ENCODE results near the gene DMAC2L.
A peak's percentile ranks its signal among the peaks of the same experiment; 100 is the strongest.

The DMAC2L gene

GRCh38 chr14:50321009-50321660, 9.0 kb downstream of the DMAC2L start:
- Histone ChIP-seq H3K4me1 (ENCODE audit: control insufficient read depth, insufficient read depth, low read length) (no peaks in the 10 kb centered on the region), H3K27ac (ENCODE audit: low read length) (peak overlapping the region; percentile 42), H3K36me3 (ENCODE audit: control insufficient read depth in 2 of 2, insufficient read depth in 2 of 2, low read length in 2 of 2) (peaks cover 3 to 4% of the 10 kb centered on the region in 2 donors), H3K27me3 (ENCODE audit: control insufficient read depth in 1 of 2, insufficient read depth in 2 of 2, low read length in 2 of 2) (no peaks in the 10 kb centered on the region), H3K4me3 (ENCODE audit: low read length in 2 of 2) (peak overlapping the region; percentile 54), H3K9ac (ENCODE audit: low read length in 2 of 2) (peak overlapping the region; percentile 37 to 45), H3K9me3 (ENCODE audit: control insufficient read depth in 2 of 2, low read length in 2 of 2) (no peaks in the 10 kb centered on the region)

DNA sequence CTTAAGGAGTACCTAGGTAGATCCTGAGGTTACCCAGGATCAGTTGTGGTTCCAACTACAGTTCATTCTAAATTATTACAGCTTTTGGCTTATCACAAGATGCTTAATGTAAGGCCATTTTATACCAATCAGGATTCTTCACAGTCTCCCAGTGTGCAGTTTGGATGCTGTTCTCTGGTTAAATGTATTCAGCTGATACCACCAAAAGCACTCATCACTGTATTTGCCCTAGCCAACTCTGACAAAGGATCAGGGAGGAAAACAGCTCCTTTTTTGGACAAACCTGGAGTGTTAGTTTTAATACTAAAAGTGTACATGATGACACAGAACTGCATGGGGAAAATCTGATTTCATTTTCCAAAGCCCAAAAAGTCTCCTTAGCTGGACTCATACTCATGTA, 19.5 kb downstream of the DMAC2L start:
- no peak overlapping the region for H3K4me3 ChIP-seq (ENCODE audit: low read length in 2 of 2)
- no peak overlapping the region for H3K9ac ChIP-seq (ENCODE audit: low read length in 2 of 2)
- H3K27ac ChIP-seq (ENCODE audit: low read length) = no peak overlapping the region
- H3K9me3 ChIP-seq (ENCODE audit: control insufficient read depth in 2 of 2, low read length in 2 of 2) = no peaks in the 10 kb centered on the region
- H3K36me3 ChIP-seq (ENCODE audit: control insufficient read depth in 2 of 2, insufficient read depth in 2 of 2, low read length in 2 of 2) = peaks cover 3 to 5% of the 10 kb centered on the region in 2 donors
- peaks cover 11% of the 10 kb centered on the region for H3K4me1 ChIP-seq (ENCODE audit: control insufficient read depth, insufficient read depth, low read length)
- no peaks in the 10 kb centered on the region for H3K27me3 ChIP-seq (ENCODE audit: control insufficient read depth in 1 of 2, insufficient read depth in 2 of 2, low read length in 2 of 2)

DNA sequence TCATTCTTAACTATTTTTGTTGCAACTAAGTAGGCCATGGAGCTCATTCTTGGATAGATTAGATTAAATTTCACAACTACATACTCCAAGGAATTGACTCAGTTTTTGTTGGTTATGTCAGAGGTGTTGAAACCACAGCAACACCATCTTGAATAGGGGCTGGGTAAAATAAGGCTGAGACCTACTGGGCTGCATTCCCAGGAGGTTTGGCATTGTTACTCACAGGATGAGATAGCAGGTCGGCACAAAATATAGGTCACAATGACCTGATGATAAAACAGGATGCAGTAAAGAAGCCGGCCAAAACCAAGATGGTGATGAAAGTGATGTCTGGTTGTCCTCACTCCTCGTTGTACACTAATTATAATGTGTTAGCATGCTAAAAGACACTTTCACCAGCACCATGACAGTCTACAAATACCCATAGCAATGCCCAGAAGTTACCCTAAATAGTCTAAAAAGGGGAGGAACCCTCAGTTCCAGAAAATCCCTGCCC, 20.9 kb downstream of the DMAC2L start:
- Histone ChIP-seq H3K27ac (ENCODE audit: low read length) (no peak overlapping the region), H3K4me1 (ENCODE audit: control insufficient read depth, insufficient read depth, low read length) (peaks cover 11% of the 10 kb centered on the region), H3K9ac (ENCODE audit: low read length in 2 of 2) (no peak overlapping the region), H3K4me3 (ENCODE audit: low read length in 2 of 2) (no peak overlapping the region), H3K27me3 (ENCODE audit: control insufficient read depth in 1 of 2, insufficient read depth in 2 of 2, low read length in 2 of 2) (no peaks in the 10 kb centered on the region), H3K9me3 (ENCODE audit: control insufficient read depth in 2 of 2, low read length in 2 of 2) (no peaks in the 10 kb centered on the region), H3K36me3 (ENCODE audit: control insufficient read depth in 2 of 2, insufficient read depth in 2 of 2, low read length in 2 of 2) (peaks cover 3 to 4% of the 10 kb centered on the region in 2 donors)

GRCh38 chr14:50334211-50334610, 22.1 kb downstream of the DMAC2L start:
- Histone ChIP-seq H3K36me3 (ENCODE audit: control insufficient read depth in 2 of 2, insufficient read depth in 2 of 2, low read length in 2 of 2) (peaks cover 3 to 4% of the 10 kb centered on the region in 2 donors), H3K27me3 (ENCODE audit: control insufficient read depth in 1 of 2, insufficient read depth in 2 of 2, low read length in 2 of 2) (no peaks in the 10 kb centered on the region), H3K9me3 (ENCODE audit: control insufficient read depth in 2 of 2, low read length in 2 of 2) (no peaks in the 10 kb centered on the region), H3K9ac (ENCODE audit: low read length in 2 of 2) (no peak overlapping the region), H3K27ac (ENCODE audit: low read length) (no peak overlapping the region), H3K4me3 (ENCODE audit: low read length in 2 of 2) (no peak overlapping the region), H3K4me1 (ENCODE audit: control insufficient read depth, insufficient read depth, low read length) (peaks cover 11% of the 10 kb centered on the region)

- Histone ChIP-seq H3K27me3 (ENCODE audit: control insufficient read depth in 1 of 2, insufficient read depth in 2 of 2, low read length in 2 of 2) (no peaks in the 10 kb centered on the region), H3K4me1 (ENCODE audit: control insufficient read depth, insufficient read depth, low read length) (peaks cover 11% of the 10 kb centered on the region), H3K27ac (ENCODE audit: low read length) (peak overlapping the region; percentile 60), H3K4me3 (ENCODE audit: low read length in 2 of 2) (peak overlapping the region in 1 of 2 donors; percentile 30), H3K36me3 (ENCODE audit: control insufficient read depth in 2 of 2, insufficient read depth in 2 of 2, low read length in 2 of 2) (peaks cover 3 to 4% of the 10 kb centered on the region in 2 donors), H3K9ac (ENCODE audit: low read length in 2 of 2) (no peak overlapping the region), H3K9me3 (ENCODE audit: control insufficient read depth in 2 of 2, low read length in 2 of 2) (no peaks in the 10 kb centered on the region)
These were observed 23.3 kb downstream of the DMAC2L start for GRCh38 chr14:50335389-50335788.

DNA sequence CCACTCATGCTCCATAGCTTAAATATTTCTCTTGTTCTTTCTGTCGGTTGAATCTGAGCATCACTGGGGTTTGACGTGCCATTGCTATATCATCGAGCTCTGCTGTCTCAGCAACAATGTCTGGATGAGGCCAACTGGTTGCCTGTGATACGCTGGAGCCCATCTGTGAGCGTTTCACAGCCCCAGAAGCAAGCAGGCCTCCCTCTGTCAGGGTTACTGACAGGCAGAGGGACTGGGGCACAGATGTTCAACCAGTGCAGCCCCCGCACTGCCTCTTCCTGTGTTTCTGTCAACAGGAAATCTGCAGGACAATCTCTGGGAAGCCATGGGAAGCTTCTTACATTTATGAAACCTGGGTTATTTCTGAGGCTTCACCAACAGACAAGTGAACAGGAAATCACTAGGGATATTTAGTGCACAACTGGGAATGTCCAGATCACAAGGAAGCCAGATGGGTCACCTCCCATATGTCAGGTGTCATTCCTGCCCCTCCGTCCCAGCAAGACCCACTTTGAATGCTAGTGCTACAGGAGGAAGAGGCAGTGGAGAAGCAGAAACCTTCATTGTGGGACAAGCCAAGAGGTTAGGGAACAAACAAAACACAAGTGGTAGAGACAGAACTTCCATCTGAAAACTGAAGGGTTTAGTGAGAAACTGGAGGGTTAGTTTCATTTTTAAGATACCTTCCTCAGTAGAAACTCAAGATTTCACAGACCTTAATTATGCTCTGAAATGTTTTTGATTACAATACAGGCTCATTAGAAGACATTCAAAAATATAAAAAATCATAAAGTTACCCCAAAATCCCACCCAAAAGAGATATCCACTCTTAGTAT, 24.1 kb downstream of the DMAC2L start:
- H3K9me3 ChIP-seq (ENCODE audit: control insufficient read depth in 2 of 2, low read length in 2 of 2) = no peaks in the 10 kb centered on the region
- peaks cover 3 to 4% of the 10 kb centered on the region in 2 donors for H3K36me3 ChIP-seq (ENCODE audit: control insufficient read depth in 2 of 2, insufficient read depth in 2 of 2, low read length in 2 of 2)
- H3K9ac ChIP-seq (ENCODE audit: low read length in 2 of 2) = no peak overlapping the region
- peaks cover 11% of the 10 kb centered on the region for H3K4me1 ChIP-seq (ENCODE audit: control insufficient read depth, insufficient read depth, low read length)
- peak overlapping the region in 1 of 2 donors; percentile 30 for H3K4me3 ChIP-seq (ENCODE audit: low read length in 2 of 2)
- peak overlapping the region; percentile 60 for H3K27ac ChIP-seq (ENCODE audit: low read length)
- H3K27me3 ChIP-seq (ENCODE audit: control insufficient read depth in 1 of 2, insufficient read depth in 2 of 2, low read length in 2 of 2) = no peaks in the 10 kb centered on the region

DNA sequence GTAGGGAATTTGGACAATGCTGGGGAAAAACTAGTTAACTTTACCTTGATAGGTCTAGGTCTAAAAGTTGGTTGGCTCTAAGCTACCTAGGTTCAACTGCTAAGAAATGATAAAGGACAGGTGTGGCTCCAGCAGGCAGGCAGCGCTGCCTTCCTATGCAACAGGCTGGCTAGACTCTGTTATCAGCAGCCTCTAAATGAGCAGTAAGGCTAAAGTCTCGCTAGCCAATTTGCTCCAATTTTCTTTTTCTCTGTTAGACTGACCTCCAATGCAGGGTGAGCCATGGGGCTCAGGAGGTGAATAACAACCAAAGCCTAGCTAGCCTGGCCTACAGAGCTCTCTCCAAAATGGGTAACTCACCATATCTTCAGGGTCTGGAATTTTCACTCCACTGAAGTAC, 26.5 kb downstream of the DMAC2L start:
- no peaks in the 10 kb centered on the region for H3K27me3 ChIP-seq (ENCODE audit: control insufficient read depth in 1 of 2, insufficient read depth in 2 of 2, low read length in 2 of 2)
- no peak overlapping the region for H3K9ac ChIP-seq (ENCODE audit: low read length in 2 of 2)
- H3K4me1 ChIP-seq (ENCODE audit: control insufficient read depth, insufficient read depth, low read length) = peaks cover 13% of the 10 kb centered on the region
- H3K36me3 ChIP-seq (ENCODE audit: control insufficient read depth in 2 of 2, insufficient read depth in 2 of 2, low read length in 2 of 2) = no peaks in the 10 kb centered on the region
- no peak overlapping the region for H3K4me3 ChIP-seq (ENCODE audit: low read length in 2 of 2)
- no peaks in the 10 kb centered on the region for H3K9me3 ChIP-seq (ENCODE audit: control insufficient read depth in 2 of 2, low read length in 2 of 2)
- H3K27ac ChIP-seq (ENCODE audit: low read length) = no peak overlapping the region

- Histone ChIP-seq H3K4me3 (ENCODE audit: low read length in 2 of 2) (no peak overlapping the region), H3K27me3 (ENCODE audit: control insufficient read depth in 1 of 2, insufficient read depth in 2 of 2, low read length in 2 of 2) (no peaks in the 10 kb centered on the region), H3K27ac (ENCODE audit: low read length) (no peak overlapping the region), H3K4me1 (ENCODE audit: control insufficient read depth, insufficient read depth, low read length) (peaks cover 13% of the 10 kb centered on the region), H3K9ac (ENCODE audit: low read length in 2 of 2) (no peak overlapping the region), H3K36me3 (ENCODE audit: control insufficient read depth in 2 of 2, insufficient read depth in 2 of 2, low read length in 2 of 2) (no peaks in the 10 kb centered on the region), H3K9me3 (ENCODE audit: control insufficient read depth in 2 of 2, low read length in 2 of 2) (no peaks in the 10 kb centered on the region)
These were observed 27.2 kb downstream of the DMAC2L start for GRCh38 chr14:50339178-50339804.

DNA sequence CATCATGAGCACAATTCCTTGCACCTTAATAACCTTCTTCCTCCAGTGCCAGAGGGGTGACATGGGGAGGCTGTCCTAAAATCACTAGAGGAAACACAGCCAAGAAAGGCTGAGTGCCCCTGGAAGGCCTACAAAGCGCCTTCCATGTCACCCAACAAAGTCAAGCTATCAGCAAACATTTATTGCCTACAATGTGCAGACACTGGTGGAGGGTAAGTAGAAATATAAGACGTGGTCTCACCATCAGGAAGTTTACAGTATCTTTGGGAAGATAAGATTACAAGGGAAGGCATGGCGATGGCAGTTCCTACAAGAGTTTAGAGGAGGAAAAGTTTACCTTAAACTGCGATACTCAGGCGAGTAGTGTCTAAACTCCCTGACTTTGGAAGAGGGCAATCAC, 27.9 kb downstream of the DMAC2L start:
- H3K27ac ChIP-seq (ENCODE audit: low read length) = no peak overlapping the region
- no peak overlapping the region for H3K9ac ChIP-seq (ENCODE audit: low read length in 2 of 2)
- H3K4me1 ChIP-seq (ENCODE audit: control insufficient read depth, insufficient read depth, low read length) = peaks cover 13% of the 10 kb centered on the region
- no peaks in the 10 kb centered on the region for H3K27me3 ChIP-seq (ENCODE audit: control insufficient read depth in 1 of 2, insufficient read depth in 2 of 2, low read length in 2 of 2)
- H3K36me3 ChIP-seq (ENCODE audit: control insufficient read depth in 2 of 2, insufficient read depth in 2 of 2, low read length in 2 of 2) = no peaks in the 10 kb centered on the region
- no peak overlapping the region for H3K4me3 ChIP-seq (ENCODE audit: low read length in 2 of 2)
- no peaks in the 10 kb centered on the region for H3K9me3 ChIP-seq (ENCODE audit: control insufficient read depth in 2 of 2, low read length in 2 of 2)

DNA sequence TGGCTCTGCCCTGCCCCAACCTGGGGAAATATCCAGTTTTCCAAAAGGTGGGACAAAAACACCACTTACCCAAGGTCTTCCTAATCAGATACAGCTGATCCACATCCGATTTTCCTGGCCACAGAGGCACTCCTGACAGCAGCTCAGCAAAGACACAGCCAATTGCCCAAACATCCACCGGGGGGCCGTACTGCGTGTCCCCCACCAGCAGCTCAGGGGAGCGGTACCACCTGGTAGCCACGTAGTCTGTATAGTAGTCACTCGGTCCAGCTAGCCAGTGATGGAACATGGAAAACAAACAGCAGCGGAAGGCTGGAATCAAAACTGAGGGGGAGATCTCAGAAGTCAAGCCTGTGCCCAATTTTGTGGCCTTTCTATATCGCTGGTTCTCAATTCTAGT, 28.8 kb downstream of the DMAC2L start:
- H3K4me1 ChIP-seq (ENCODE audit: control insufficient read depth, insufficient read depth, low read length) = peaks cover 5% of the 10 kb centered on the region
- H3K27ac ChIP-seq (ENCODE audit: low read length) = no peak overlapping the region
- H3K9ac ChIP-seq (ENCODE audit: low read length in 2 of 2) = no peak overlapping the region
- no peaks in the 10 kb centered on the region for H3K9me3 ChIP-seq (ENCODE audit: control insufficient read depth in 2 of 2, low read length in 2 of 2)
- no peaks in the 10 kb centered on the region for H3K36me3 ChIP-seq (ENCODE audit: control insufficient read depth in 2 of 2, insufficient read depth in 2 of 2, low read length in 2 of 2)
- no peaks in the 10 kb centered on the region for H3K27me3 ChIP-seq (ENCODE audit: control insufficient read depth in 1 of 2, insufficient read depth in 2 of 2, low read length in 2 of 2)
- H3K4me3 ChIP-seq (ENCODE audit: low read length in 2 of 2) = no peak overlapping the region

Data from stomach smooth muscle (tissue), 2 donors.